Gastrocnemius medialis (tissue), 4 donors: ENCODE data around the gene SLC27A3.

ENCODE experiments used
- POLR2A ChIP-seq, 2 donors: fragments of 450-650 bp; IDR thresholded peaks; one replicate each; pipeline ENCODE4 v1.6.1; 2017; ENCODE audit warnings: antibody characterized with exemption in 2 of 2, mild to moderate bottlenecking in 2 of 2, moderate library complexity in 2 of 2
- TF ChIP-seq, protein P1 (sequence below), 5 experiments: fragments of 450-650 bp in 3 of 5; fragments of 200-600 bp in 2 of 5; sonication (generic) in 2 of 5; IDR thresholded peaks in 4 of 5; conservative IDR thresholded peaks in 1 of 5; 1 replicate in 4 of 5; 2 replicates in 1 of 5; pipeline ENCODE4 v1.5.1; 2016 to 2019; ENCODE audit warnings: antibody characterized with exemption in 5 of 5, mild to moderate bottlenecking in 3 of 5, moderate library complexity in 3 of 5

- TF ChIP-seq, protein P1, sequence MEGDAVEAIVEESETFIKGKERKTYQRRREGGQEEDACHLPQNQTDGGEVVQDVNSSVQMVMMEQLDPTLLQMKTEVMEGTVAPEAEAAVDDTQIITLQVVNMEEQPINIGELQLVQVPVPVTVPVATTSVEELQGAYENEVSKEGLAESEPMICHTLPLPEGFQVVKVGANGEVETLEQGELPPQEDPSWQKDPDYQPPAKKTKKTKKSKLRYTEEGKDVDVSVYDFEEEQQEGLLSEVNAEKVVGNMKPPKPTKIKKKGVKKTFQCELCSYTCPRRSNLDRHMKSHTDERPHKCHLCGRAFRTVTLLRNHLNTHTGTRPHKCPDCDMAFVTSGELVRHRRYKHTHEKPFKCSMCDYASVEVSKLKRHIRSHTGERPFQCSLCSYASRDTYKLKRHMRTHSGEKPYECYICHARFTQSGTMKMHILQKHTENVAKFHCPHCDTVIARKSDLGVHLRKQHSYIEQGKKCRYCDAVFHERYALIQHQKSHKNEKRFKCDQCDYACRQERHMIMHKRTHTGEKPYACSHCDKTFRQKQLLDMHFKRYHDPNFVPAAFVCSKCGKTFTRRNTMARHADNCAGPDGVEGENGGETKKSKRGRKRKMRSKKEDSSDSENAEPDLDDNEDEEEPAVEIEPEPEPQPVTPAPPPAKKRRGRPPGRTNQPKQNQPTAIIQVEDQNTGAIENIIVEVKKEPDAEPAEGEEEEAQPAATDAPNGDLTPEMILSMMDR (IDR thresholded peaks at IDR 0.05 in 4 of 5, conservative IDR thresholded peaks at IDR 0.05 in 1 of 5), result no peak
- TF ChIP-seq POLR2A (IDR thresholded peaks at IDR 0.05), result no peak
Measured at GRCh38 chr1:153741986-153742385, 33.2 kb upstream of the SLC27A3 start.
